ENCODE data around the gene GRIFIN.
A peak's percentile ranks its signal among the peaks of the same experiment; 100 is the strongest.

Gene GRIFIN

DNA sequence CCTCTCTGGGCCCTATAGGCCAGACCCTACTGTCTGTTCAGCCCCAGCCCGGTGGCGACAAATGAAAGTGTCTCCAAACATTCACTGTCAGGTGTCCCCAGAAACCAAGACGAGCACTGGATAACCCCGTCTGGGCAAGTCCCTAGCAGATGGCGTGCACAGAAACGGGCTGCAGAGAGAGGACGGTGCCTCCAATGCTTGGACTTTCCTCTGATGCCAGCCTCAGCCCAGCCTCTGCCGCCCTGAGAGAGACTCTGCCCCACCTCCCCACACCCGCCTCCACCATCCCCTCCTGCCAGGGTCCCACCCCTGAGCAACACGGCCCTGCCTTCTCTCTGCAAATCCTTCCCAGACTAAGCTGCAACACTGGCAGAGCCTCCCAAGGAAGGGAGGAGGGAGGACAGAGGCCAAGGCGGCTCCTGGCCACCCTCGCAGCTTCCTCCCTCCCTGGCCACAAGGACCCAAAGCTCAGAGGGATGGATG lies 36.0 kb upstream of the GRIFIN start:
- DNase-seq, result peak; percentile 43

GRCh38 chr7:2511769-2512168 lies 35.6 kb upstream of the GRIFIN start:
- DNase-seq, result no peak

GRCh38 chr7:2510909-2511768 lies 34.9 kb upstream of the GRIFIN start:
- peak; percentile 69 for DNase-seq

DNA sequence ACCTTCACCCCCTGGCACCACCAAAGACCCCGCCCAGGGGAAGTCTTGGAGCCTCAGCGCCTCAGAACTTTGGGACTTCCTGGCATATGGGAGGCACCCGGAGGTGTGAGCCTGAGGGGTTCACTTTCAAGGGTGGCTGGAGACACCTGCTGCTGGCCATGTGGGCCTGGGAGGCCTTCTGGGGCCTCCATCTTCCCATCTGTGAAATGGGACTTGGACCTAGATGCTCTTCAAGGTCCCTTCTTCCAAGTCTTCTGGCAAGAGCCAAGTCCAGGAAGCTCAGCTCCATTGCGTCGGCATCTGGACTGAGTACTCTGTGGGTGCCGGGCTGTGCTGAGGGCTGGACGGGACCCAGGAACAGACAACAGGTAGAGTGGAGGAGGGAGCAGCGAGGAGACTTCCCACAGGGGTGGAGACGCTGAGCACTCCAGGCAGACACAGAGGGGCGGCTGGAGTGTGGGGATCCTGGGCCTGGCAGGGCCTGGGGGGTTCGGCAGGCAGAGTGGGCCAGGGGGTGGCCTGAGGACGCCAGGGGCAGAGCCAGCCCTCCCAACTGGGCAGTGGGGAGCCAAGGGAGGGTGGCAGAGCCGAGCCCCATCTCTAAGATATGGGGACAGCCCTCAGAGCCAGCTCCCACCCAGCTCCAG lies 34.1 kb upstream of the GRIFIN start:
- no peak for DNase-seq

- no peak for DNase-seq
Observed at GRCh38 chr7:2509298-2509906, 33.2 kb upstream of the GRIFIN start.

GRCh38 chr7:2508327-2509215 lies 32.4 kb upstream of the GRIFIN start:
- DNase-seq, result peak; percentile 85

DNA sequence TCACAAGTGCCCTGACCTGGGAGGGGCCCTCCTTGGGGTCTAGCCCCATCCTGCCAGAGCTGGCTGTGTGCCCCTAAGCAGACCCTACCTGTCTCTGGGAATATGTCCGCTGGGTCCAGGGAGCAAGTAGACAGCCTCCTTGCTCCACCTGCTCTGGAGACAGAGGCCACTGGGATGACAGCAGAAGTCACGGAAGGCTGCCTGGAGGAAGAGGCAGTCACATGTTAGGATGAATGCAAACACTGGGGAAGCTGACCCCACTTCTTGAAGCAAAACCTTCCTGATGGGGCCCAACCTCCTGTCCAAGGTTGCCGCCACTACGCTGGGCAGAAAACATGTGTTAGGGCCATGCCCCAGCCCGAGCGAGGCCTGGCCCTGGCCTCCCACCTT lies 31.7 kb upstream of the GRIFIN start:
- DNase-seq, result no peak

GRCh38 chr7:2507208-2507916 lies 31.2 kb upstream of the GRIFIN start:
- no peak for DNase-seq

GRCh38 chr7:2505401-2505800 lies 29.2 kb upstream of the GRIFIN start:
- DNase-seq, result no peak

DNA sequence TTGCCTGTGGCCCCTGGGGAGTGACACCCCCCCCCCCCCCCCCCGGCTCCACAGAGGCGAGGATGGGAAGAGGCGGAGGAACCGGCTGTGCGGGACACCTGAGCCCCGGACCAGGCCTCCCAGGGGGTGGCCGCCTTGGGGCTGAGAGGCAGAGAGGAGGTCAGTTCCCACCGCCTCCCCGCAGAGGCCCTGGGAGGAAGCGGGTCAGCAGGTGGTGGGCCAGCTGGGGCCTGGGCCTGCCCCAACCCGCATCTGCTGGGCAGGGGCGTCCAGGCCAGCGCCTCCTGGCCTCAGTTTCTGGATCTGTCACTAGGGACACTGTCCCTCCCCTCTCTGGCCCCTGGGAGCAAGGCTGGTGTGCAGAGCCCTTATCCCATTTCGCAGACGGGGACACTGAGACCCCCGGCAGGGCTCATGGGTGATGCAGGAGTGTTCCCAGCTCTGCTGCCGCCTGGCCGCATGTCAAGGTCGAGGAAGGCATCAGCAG lies 28.7 kb upstream of the GRIFIN start:
- no peak for DNase-seq

GRCh38 chr7:2504128-2504888 lies 28.1 kb upstream of the GRIFIN start:
- no peak for DNase-seq

DNA sequence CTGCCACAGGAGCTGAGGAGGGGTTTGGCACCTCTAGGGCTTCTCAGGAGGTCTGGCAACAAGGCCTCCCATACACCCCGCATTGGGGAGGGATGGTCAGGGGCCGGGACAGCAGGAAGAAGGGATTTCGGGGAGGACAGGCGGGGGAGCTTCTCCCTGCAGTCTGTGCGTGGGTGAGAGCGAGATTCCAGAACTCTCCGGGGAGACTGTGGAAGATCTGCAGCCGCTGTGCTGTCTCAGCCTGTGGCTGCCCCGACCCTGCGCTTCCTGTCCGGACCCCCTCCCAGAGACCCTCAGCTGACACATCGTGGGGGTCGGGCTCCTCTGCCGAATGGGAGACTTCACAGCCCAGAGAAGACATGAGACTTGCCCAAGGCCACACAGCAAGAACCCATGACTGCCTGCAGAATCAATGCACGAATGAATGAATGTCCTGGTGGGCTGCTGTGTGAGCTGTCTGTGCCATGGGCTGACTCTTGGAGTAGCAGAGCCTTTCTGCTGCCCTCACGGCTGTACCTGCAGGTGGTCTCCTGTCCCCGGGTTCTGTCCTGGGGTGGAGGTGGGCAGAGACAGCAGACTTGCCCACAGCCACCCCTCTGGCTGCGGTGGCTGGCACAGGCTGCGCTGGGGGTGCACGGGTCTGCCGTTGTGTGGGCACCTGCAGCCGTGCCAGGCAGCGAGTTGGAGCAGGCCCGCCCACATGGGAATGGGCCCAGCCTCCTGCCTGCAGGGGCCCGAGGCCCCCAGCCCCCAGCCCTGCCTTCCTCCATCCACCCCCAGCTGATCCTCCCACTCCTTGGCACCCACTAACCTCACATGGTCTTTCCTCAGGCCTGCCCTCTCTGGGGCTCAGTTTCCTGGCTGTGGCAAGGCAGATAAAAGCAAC lies 27.1 kb upstream of the GRIFIN start:
- no peak for DNase-seq

- no peak for DNase-seq
Observed at GRCh38 chr7:2502647-2502966, 26.4 kb upstream of the GRIFIN start.

DNA sequence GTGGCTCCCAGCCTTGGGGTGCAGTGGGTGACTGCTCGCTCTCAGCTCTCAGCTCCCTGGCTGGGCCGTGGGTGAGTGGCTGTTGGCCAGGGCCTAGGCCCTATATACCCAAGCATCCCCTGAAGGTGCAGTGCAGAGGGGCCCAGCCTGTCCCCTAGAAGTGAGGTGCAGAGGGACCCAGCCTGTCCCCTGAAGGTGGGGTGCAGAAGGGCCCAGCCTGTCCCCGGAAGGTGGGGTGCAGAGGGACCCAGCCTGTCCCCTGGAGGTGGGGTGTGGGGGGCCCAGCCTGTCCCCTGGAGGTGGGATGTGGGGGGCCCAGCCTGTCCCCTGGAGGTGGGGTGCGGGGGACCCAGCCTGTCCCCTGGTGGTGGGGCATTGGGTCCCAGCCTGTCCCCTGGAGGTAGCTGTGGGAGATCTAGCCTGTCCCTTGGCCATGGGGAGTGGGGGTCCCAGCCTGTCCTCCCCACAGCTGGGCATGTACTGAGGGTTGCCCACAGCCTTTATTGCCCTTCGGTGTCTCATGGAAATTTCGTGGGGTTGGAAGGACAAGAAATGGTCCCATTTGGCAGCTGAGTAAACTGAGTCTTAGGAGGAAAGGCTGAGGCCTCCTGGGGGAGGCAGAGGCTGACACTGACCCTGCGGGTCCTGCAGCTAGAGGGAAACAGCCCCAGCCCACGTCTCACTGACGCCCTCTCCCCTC lies 25.9 kb upstream of the GRIFIN start:
- no peak for DNase-seq

- DNase-seq, result no peak
Observed at GRCh38 chr7:2500701-2501100, 24.5 kb upstream of the GRIFIN start.

- no peak for DNase-seq
Observed at GRCh38 chr7:2499719-2500430, 23.7 kb upstream of the GRIFIN start.

DNA sequence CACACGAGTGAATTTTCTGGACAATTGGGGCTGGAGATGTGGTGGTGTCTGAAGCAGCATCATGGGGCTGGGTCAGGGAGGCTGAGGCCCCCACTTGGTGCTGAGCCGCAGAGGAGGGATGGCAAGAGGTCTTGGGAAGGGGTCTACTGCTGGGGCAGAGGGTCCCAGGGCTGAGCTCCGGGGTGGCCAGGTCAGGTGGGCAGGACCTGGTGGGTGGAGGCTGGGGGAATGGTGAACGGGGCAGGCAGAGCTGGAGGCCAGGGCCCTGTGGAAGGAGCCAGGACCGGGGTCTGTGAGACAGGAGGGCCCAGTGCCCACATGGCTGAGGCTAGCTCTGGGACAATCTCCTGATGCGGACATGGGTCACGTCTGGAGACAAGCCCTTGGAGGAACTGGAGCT lies 23.0 kb upstream of the GRIFIN start:
- no peak for DNase-seq

- DNase-seq, result no peak
Observed at GRCh38 chr7:2498708-2499107, 22.5 kb upstream of the GRIFIN start.
